Measurements from ENCODE around the gene CHRNE.
"Not testable (repeated sequence)": the region's sequence is repeated elsewhere in the genome, so short reads cannot be mapped to it uniquely, and the experiment has no call there.

The CHRNE gene

DNA sequence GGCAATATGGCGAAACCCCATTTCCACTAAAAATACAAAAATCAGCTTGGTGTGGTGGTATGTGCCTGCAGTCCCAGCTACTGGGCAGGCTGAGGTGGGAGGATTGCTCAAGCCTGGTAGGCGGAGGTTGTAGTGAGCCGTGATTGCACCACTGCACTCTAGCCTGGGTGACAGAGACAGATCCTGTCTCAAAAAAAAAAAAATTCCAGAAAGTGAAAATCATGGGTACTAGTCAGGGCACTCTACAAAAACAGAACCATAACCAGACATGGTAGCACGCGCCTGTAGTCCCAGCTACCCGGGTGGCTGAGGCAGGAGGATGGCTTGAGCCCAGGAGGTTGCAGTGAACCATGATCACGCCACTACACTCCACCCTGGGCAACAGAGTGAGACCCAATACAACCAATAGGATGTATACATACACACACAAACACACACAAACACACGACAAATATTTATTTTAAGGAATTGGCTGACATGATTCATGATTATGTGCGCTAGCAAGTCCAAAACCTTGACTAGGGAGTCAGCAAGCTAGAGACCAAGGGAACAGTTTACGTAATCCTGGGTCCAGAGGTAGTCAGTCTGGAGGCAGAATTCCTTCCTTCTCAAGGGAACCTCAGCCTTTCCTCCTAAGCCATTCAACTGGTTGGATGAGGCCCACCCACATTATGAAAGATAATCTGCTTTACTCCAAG lies 17.6 kb upstream of the CHRNE start:
- H3K4me3 ChIP-seq (ENCODE audit: low read length): no peak overlapping the region
- no peaks in the 10 kb centered on the region for H3K27me3 ChIP-seq (ENCODE audit: control insufficient read depth, low read length)
- H3K27ac ChIP-seq (ENCODE audit: low read depth, low read length): no peak overlapping the region
- no peaks in the 10 kb centered on the region for H3K4me1 ChIP-seq (ENCODE audit: control insufficient read depth, low read length)
- TF ChIP-seq, protein P1, sequence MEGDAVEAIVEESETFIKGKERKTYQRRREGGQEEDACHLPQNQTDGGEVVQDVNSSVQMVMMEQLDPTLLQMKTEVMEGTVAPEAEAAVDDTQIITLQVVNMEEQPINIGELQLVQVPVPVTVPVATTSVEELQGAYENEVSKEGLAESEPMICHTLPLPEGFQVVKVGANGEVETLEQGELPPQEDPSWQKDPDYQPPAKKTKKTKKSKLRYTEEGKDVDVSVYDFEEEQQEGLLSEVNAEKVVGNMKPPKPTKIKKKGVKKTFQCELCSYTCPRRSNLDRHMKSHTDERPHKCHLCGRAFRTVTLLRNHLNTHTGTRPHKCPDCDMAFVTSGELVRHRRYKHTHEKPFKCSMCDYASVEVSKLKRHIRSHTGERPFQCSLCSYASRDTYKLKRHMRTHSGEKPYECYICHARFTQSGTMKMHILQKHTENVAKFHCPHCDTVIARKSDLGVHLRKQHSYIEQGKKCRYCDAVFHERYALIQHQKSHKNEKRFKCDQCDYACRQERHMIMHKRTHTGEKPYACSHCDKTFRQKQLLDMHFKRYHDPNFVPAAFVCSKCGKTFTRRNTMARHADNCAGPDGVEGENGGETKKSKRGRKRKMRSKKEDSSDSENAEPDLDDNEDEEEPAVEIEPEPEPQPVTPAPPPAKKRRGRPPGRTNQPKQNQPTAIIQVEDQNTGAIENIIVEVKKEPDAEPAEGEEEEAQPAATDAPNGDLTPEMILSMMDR (IDR thresholded peaks at IDR 0.05; ENCODE audit: low read depth, low read length, poor library complexity, severe bottlenecking): no peak
- TF ChIP-seq EZH2phosphoT487 (IDR thresholded peaks at IDR 0.05; ENCODE audit: borderline replicate concordance, low read length): no peak
- no peaks in the 10 kb centered on the region for H4K20me1 ChIP-seq (ENCODE audit: control insufficient read depth, insufficient read depth, low read depth, low read length)
- H3K36me3 ChIP-seq (ENCODE audit: control insufficient read depth, low read length): no peaks in the 10 kb centered on the region
- H3K9me2 ChIP-seq (replicated peaks; ENCODE audit: control insufficient read depth, low read length): no peaks in the 10 kb centered on the region
- no peak overlapping the region for H3K4me2 ChIP-seq (ENCODE audit: low read length)
- no peaks in the 10 kb centered on the region for H3F3A ChIP-seq (ENCODE audit: control insufficient read depth, insufficient read depth)
- no peaks in the 10 kb centered on the region for H3K9me3 ChIP-seq (ENCODE audit: control insufficient read depth, insufficient read depth, low read length)
- H3K79me2 ChIP-seq (ENCODE audit: control insufficient read depth, low read length): no peaks in the 10 kb centered on the region

- no peak overlapping the region for H3K27ac ChIP-seq (ENCODE audit: low read depth, low read length)
- H3K27me3 ChIP-seq (ENCODE audit: control insufficient read depth, low read length): no peaks in the 10 kb centered on the region
- H3K4me2 ChIP-seq (ENCODE audit: low read length): no peak overlapping the region
- H3K9me2 ChIP-seq (replicated peaks; ENCODE audit: control insufficient read depth, low read length): no peaks in the 10 kb centered on the region
- H3K79me2 ChIP-seq (ENCODE audit: control insufficient read depth, low read length): no peaks in the 10 kb centered on the region
- no peaks in the 10 kb centered on the region for H3F3A ChIP-seq (ENCODE audit: control insufficient read depth, insufficient read depth)
- H3K4me1 ChIP-seq (ENCODE audit: control insufficient read depth, low read length): no peaks in the 10 kb centered on the region
- no peaks in the 10 kb centered on the region for H3K9me3 ChIP-seq (ENCODE audit: control insufficient read depth, insufficient read depth, low read length)
- H4K20me1 ChIP-seq (ENCODE audit: control insufficient read depth, insufficient read depth, low read depth, low read length): no peaks in the 10 kb centered on the region
- H3K36me3 ChIP-seq (ENCODE audit: control insufficient read depth, low read length): no peaks in the 10 kb centered on the region
- no peak for TF ChIP-seq EZH2phosphoT487 (IDR thresholded peaks at IDR 0.05; ENCODE audit: borderline replicate concordance, low read length)
- TF ChIP-seq, protein P1 (IDR thresholded peaks at IDR 0.05; ENCODE audit: low read depth, low read length, poor library complexity, severe bottlenecking): no peak
- no peak overlapping the region for H3K4me3 ChIP-seq (ENCODE audit: low read length)
Measured at GRCh38 chr17:4919511-4920047, 16.7 kb upstream of the CHRNE start.

DNA sequence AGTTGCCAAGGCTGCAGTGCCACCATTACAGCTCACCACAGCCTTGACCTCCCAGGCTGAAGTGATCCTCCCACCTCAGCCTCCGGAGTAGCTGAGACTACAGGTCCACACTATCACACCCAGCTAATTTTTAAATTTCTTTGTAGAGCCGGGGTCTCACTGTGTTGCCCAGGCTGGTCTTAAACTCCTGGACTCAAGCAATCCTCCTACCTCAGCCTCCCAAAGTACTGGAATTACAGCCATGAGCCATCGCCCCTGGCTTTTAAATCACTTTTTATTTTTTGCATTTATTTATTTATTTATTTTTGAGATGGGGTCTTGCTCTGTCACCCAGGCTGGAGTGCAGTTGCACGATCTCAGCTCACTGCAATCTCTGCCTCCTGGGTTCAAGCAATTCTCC lies 11.7 kb upstream of the CHRNE start:
- not testable (repeated sequence) for H3K4me1 ChIP-seq (ENCODE audit: control insufficient read depth, low read length); H3K36me3 ChIP-seq (ENCODE audit: control insufficient read depth, low read length); H3K4me3 ChIP-seq (ENCODE audit: low read length); H4K20me1 ChIP-seq (ENCODE audit: control insufficient read depth, insufficient read depth, low read depth, low read length); H3K9me3 ChIP-seq (ENCODE audit: control insufficient read depth, insufficient read depth, low read length); H3K27me3 ChIP-seq (ENCODE audit: control insufficient read depth, low read length); H3F3A ChIP-seq (ENCODE audit: control insufficient read depth, insufficient read depth); H3K79me2 ChIP-seq (ENCODE audit: control insufficient read depth, low read length); H3K27ac ChIP-seq (ENCODE audit: low read depth, low read length); H3K4me2 ChIP-seq (ENCODE audit: low read length); H3K9me2 ChIP-seq (replicated peaks; ENCODE audit: control insufficient read depth, low read length)

DNA sequence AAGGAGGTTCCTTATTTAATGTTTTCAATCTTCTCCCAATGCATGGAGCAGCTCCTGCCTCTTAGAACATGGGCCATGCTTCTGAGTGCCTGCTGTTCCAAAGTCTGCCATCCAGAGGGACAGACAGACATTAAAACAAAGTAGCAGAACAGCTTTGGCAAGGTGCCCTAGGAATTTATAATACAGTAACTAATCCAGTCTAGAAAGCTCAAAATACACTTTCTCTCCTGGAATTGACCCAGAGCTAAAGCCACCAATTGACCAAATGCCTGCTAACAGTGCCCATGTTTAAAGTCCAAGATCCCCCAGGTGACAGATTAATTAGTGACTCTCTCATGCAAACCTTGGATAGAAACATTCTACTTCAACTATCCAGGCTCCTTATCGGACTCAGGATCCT lies 11.1 kb upstream of the CHRNE start:
- no peaks in the 10 kb centered on the region for H3K9me2 ChIP-seq (replicated peaks; ENCODE audit: control insufficient read depth, low read length)
- H3K4me3 ChIP-seq (ENCODE audit: low read length): no peak overlapping the region
- no peak overlapping the region for H3K27ac ChIP-seq (ENCODE audit: low read depth, low read length)
- H3K4me2 ChIP-seq (ENCODE audit: low read length): no peak overlapping the region
- no peaks in the 10 kb centered on the region for H3K36me3 ChIP-seq (ENCODE audit: control insufficient read depth, low read length)
- no peaks in the 10 kb centered on the region for H3K9me3 ChIP-seq (ENCODE audit: control insufficient read depth, insufficient read depth, low read length)
- H3K27me3 ChIP-seq (ENCODE audit: control insufficient read depth, low read length): no peaks in the 10 kb centered on the region
- H3K79me2 ChIP-seq (ENCODE audit: control insufficient read depth, low read length): no peaks in the 10 kb centered on the region
- no peak for TF ChIP-seq EZH2phosphoT487 (IDR thresholded peaks at IDR 0.05; ENCODE audit: borderline replicate concordance, low read length)
- H3F3A ChIP-seq (ENCODE audit: control insufficient read depth, insufficient read depth): no peaks in the 10 kb centered on the region
- peaks cover 6% of the 10 kb centered on the region for H3K4me1 ChIP-seq (ENCODE audit: control insufficient read depth, low read length)
- no peaks in the 10 kb centered on the region for H4K20me1 ChIP-seq (ENCODE audit: control insufficient read depth, insufficient read depth, low read depth, low read length)

All from DOHH2 (cell line).